ENCODE results near the gene GPD2.

The GPD2 gene

GRCh38 chr2:156538083-156538504 lies 101.9 kb downstream of the GPD2 start:
- DNase-seq (ENCODE audit: low read depth): no peak
- H3K4me3 ChIP-seq (ENCODE audit: low read depth, low read length): no peak overlapping the region
- TF ChIP-seq CTCF (IDR thresholded peaks at IDR 0.05; ENCODE audit: low read depth, low read length): no peak
- TF ChIP-seq POLR2A (IDR thresholded peaks at IDR 0.05; ENCODE audit: extremely low read depth, insufficient read length): no peak
- no peak for TF ChIP-seq MYC (IDR thresholded peaks at IDR 0.05; ENCODE audit: low read depth, low read length)
- no peak for TF ChIP-seq MAX (IDR thresholded peaks at IDR 0.05; ENCODE audit: low read depth, low read length)

GRCh38 chr2:156539086-156539860 lies 103.1 kb downstream of the GPD2 start:
- TF ChIP-seq MAX (IDR thresholded peaks at IDR 0.05; ENCODE audit: low read depth, low read length) (no peak), CTCF (IDR thresholded peaks at IDR 0.05; ENCODE audit: low read depth, low read length) (no peak), POLR2A (IDR thresholded peaks at IDR 0.05; ENCODE audit: extremely low read depth, insufficient read length) (no peak), MYC (IDR thresholded peaks at IDR 0.05; ENCODE audit: low read depth, low read length) (no peak)
- DNase-seq (ENCODE audit: low read depth): no peak

GRCh38 chr2:156540706-156541105 lies 104.5 kb downstream of the GPD2 start:
- DNase-seq (ENCODE audit: low read depth): no peak
- no peak overlapping the region for H3K4me3 ChIP-seq (ENCODE audit: low read depth, low read length)
- TF ChIP-seq POLR2A (IDR thresholded peaks at IDR 0.05; ENCODE audit: extremely low read depth, insufficient read length): no peak
- TF ChIP-seq MAX (IDR thresholded peaks at IDR 0.05; ENCODE audit: low read depth, low read length): no peak
- no peak for TF ChIP-seq MYC (IDR thresholded peaks at IDR 0.05; ENCODE audit: low read depth, low read length)
- TF ChIP-seq CTCF (IDR thresholded peaks at IDR 0.05; ENCODE audit: low read depth, low read length): no peak

More at GRCh38 chr2:156539086-156539860, 103.1 kb downstream of the GPD2 start:
- H3K4me3 ChIP-seq (ENCODE audit: low read depth, low read length): no peak overlapping the region

- DNase-seq (ENCODE audit: low read depth): no peak
- TF ChIP-seq POLR2A (IDR thresholded peaks at IDR 0.05; ENCODE audit: extremely low read depth, insufficient read length) (no peak), MYC (IDR thresholded peaks at IDR 0.05; ENCODE audit: low read depth, low read length) (no peak), CTCF (IDR thresholded peaks at IDR 0.05; ENCODE audit: low read depth, low read length) (no peak), MAX (IDR thresholded peaks at IDR 0.05; ENCODE audit: low read depth, low read length) (no peak)
- H3K4me3 ChIP-seq (ENCODE audit: low read depth, low read length): no peak overlapping the region
Observed at GRCh38 chr2:156541229-156541628, 105.0 kb downstream of the GPD2 start.

- TF ChIP-seq POLR2A (IDR thresholded peaks at IDR 0.05; ENCODE audit: extremely low read depth, insufficient read length): no peak
- no peak for TF ChIP-seq CTCF (IDR thresholded peaks at IDR 0.05; ENCODE audit: low read depth, low read length)
- no peak for TF ChIP-seq MAX (IDR thresholded peaks at IDR 0.05; ENCODE audit: low read depth, low read length)
- no peak for TF ChIP-seq MYC (IDR thresholded peaks at IDR 0.05; ENCODE audit: low read depth, low read length)
- no peak for DNase-seq (ENCODE audit: low read depth)
- H3K4me3 ChIP-seq (ENCODE audit: low read depth, low read length): no peak overlapping the region
Observed at GRCh38 chr2:156541706-156542105, 105.5 kb downstream of the GPD2 start.
